Measurements from ENCODE around the gene PTGDS.

PTGDS gene

GRCh38 chr9:136937186-136938001, 39.9 kb upstream of the PTGDS start:
- H3K4me3 ChIP-seq (ENCODE audit: low read length), result no peak overlapping the region
- no peak for TF ChIP-seq CTCF (conservative IDR thresholded peaks at IDR 0.05; ENCODE audit: low read length)
- DNase-seq (ENCODE audit: low read depth), result no peak

GRCh38 chr9:136939431-136939995, 37.8 kb upstream of the PTGDS start:
- DNase-seq (ENCODE audit: low read depth), result no peak
- no peak overlapping the region for H3K4me3 ChIP-seq (ENCODE audit: low read length)
- TF ChIP-seq CTCF (conservative IDR thresholded peaks at IDR 0.05; ENCODE audit: low read length), result no peak

- no peak for TF ChIP-seq CTCF (conservative IDR thresholded peaks at IDR 0.05; ENCODE audit: low read length)
- no peak overlapping the region for H3K4me3 ChIP-seq (ENCODE audit: low read length)
- no peak for DNase-seq (ENCODE audit: low read depth)
Measured at GRCh38 chr9:136939996-136940525, 37.2 kb upstream of the PTGDS start.

GRCh38 chr9:136940526-136941230, 36.6 kb upstream of the PTGDS start:
- no peak overlapping the region for H3K4me3 ChIP-seq (ENCODE audit: low read length)
- DNase-seq (ENCODE audit: low read depth), result no peak
- no peak for TF ChIP-seq CTCF (conservative IDR thresholded peaks at IDR 0.05; ENCODE audit: low read length)

- TF ChIP-seq CTCF (conservative IDR thresholded peaks at IDR 0.05; ENCODE audit: low read length), result no peak
- no peak for DNase-seq (ENCODE audit: low read depth)
Measured at GRCh38 chr9:136941231-136942111, 35.8 kb upstream of the PTGDS start.

GRCh38 chr9:136942112-136942880, 35.0 kb upstream of the PTGDS start:
- TF ChIP-seq CTCF (conservative IDR thresholded peaks at IDR 0.05; ENCODE audit: low read length), result no peak
- DNase-seq (ENCODE audit: low read depth), result no peak
- no peak overlapping the region; the same call in 1 of the 2 replicates for H3K4me3 ChIP-seq (ENCODE audit: low read length)

More at GRCh38 chr9:136941231-136942111, 35.8 kb upstream of the PTGDS start:
- no peak overlapping the region for H3K4me3 ChIP-seq (ENCODE audit: low read length)
